ENCODE measurements around the gene HPGD.

The HPGD gene

DNA sequence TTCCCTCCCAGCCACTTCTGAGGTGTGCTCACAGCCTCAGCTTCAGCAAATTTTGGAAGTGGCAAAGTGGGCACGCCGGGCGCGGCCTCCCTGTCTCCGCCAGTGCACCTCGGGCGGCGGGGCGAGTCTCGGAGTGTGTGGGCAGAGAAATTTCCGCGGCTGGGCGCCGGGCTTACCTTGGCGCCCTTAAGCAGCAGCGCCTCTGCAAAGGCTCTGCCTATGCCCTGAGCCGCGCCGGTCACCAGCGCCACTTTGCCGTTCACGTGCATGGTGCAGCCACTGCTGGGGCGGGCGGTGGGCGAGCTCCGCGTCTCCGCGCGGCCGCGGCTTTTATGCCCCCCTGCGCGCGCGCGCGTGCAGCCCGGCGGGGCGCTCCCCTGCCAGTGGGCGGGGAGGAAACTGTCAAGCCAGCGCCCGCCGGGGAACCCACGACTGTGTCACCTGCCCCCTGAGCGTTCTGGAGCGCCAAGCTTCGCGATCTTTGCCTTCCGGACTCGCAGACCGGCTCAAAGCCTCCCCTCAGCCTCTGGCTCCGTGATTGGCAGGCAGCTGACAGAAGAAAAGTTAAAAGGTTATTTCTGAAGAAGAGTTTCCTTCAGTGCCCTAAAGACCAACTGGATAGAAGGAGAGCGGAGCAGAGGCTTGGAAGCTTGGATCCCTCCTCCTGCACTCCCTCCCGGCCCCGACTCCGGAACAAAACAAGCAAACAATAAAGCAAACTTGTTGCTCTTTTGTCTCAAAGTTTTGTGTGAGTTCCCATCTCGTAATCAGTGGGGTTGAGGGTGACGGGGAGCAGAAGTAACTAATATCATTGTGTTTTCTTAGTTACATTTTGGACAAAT is at the start of gene HPGD:
Gene HPGD (minus strand): TSS at position 306 of the 842 bp plus-strand sequence. CDS start 37 bp downstream, at position 269.
- DNase-seq = no peak

DNA sequence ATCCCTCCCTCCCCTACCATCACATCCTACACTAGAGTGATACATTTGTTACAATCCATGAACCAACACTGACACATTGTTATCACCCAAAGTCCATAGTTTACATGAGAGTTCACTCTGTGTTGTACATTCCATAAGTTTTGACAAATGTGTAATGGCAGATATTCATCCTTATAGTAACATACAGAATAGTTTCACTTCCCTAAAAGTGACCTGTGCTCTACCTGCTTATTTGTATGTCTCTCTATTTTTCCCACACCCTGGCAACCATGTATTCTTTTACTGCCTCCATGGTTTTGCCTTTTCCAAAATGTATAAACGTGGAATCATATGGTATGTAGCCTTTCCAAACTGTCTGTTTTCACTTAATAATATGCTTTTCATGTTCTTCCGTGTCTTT is 42.2 kb upstream of the HPGD start:
- DNase-seq = no peak

DNA sequence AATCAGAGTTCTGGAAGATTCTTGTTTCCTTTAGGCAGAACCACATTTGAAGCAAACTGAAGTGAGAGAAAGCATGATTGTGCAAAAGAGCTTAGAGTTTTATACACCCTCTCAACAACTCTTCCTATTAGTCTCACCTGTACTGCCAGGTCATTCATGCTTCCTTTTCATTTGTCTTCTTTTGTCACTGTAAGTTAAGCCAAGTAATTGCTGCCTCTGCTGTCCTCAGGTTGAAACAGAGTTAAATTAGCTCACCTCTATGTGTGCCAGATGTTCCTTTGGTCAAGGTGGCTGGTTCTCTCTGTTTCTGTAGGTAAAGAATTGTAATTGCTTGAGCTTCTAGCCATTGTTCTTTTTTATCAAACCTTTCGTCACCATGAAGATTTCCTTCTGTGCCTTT is 41.1 kb upstream of the HPGD start:
- no peak for DNase-seq

DNA sequence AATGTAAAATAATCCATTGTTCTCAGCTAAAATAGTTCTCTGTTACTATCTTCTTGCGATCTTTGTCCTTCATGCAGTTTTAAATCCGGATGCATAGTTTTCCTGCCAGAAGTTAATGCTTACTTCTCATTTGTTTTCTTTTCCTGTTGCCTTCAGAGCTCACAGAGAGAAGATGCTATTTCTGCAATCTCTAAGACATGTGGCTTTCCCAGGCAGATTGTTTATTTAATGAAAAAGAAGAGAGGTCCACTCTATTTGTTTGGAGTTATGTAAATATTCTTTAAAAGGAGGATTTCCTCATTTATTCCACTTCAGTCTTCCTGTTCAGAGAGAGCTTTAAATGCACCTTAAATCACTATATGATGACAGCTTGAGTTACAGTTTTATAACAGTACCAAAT is 39.3 kb upstream of the HPGD start:
- DNase-seq = no peak

DNA sequence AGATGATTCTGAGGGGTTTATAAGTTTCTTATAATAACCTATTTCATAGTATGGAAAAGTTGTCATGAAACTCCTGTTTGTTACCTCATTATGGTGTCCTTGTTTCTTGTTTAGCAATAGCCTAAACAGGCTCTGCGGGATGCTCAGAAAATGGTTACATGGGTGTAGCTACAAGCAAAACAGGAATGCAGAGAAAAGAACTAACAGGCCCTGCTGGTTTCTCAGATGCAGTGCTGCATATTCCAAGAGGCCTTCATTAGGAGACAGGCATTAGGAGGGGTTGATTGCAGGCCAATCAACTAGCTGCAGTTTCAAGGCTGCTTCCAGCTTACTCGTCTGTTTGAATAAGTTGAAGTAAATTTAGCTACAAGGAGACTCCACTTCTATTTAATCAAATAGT is 37.6 kb upstream of the HPGD start:
- DNase-seq = no peak

GRCh38 chr4:174555789-174556630 is 33.7 kb upstream of the HPGD start:
- DNase-seq = no peak

- no peak for DNase-seq
Measured at GRCh38 chr4:174554231-174554728, 32.0 kb upstream of the HPGD start.

DNA sequence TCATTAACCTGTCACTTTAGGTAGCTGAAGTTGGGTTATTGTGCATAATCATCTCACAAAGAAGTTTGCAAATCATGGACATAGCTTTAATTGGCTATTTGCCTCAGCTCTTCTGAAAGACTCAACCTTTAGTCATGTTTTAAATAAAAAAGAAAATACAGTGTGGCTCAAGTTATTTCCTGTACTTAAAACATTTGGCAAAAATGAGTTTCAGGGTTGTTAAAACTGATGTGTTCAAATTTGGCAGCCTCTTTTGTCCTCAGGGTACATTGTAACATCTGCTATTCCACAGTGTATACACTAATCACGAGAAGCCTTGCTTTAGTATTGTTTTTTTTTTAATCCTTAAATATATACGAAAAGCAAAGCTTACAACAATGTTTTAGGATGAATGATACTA is 31.5 kb upstream of the HPGD start:
- no peak for DNase-seq

DNA sequence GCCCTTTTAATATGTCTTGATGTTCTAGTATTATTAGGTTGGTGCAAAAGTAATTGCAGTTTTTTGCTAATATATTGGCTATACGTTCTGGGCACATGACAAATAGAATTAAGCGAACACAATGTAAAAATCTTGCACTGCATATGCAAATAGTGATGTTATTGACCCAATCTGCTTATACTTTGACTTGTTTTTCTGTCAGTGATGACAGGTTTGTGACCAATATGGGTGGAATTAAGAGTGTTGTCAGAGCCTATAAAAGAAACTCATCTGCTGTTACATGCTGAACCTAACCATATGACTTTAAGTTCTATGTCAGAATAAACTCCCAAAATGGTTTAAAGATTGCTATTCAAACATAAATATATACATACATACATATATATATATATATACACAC is 30.7 kb upstream of the HPGD start:
- no peak for DNase-seq

GRCh38 chr4:174550541-174550940 is 28.3 kb upstream of the HPGD start:
- no peak for DNase-seq

GRCh38 chr4:174549721-174550120 is 27.4 kb upstream of the HPGD start:
- DNase-seq = no peak

GRCh38 chr4:174545268-174545667 is 23.0 kb upstream of the HPGD start:
- DNase-seq = no peak

DNA sequence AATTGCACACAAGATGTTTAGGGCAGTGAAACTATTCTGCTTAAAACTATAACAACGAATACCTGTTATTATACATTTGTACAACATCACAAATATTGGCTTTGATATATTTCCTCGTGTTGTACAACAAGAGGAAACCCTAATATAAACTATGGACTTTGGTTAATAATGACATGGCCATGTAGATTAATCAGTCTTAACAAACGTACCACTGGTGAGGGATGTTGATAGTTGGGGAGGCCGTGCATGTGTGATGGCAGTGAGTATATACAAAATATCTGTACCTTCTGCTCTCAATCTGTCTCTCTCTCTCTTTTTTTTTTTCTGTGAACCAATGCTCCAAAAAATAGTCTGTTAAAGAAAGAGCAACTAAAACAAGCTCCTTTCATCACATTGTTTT is 22.2 kb upstream of the HPGD start:
- no peak for DNase-seq

DNA sequence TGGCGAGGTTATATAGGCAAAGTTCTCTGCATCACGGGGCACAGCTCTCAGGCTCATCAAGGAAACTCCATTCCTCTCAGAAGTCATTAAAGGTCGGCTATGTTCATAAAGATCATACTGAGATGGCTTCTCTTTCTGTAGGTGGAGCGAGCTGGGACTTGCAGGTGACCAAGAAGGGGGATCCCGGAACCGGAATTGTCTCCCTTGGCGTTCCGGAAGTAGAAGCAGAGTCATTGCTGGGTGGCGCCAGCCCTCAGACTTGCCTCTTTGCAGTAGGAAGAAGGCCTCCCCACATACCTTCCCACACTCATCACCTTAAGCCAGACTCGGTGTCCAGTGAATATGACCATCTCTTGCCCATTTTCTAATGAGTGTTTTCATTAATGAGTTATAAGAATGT is 17.9 kb upstream of the HPGD start:
- no peak for DNase-seq

GRCh38 chr4:174539571-174539970 is 17.3 kb upstream of the HPGD start:
- DNase-seq = no peak

DNA sequence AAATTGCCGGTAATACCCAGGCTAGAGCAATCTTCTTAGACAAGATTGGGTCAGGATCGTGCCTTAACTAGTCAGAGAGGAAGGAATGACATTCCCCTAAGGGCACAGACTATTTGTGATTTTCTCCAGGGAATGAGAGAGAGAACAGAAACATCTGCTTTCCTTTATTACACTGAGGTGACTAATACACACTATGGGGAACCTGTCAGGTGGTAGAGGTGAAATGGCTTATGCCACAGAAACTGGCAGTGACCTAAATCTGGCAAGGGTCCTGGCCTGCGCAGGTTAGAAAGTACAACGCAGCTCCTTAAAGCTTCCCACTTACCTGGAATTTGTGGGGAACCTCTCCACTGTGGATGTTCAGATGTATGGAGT is 16.6 kb upstream of the HPGD start:
- no peak for DNase-seq

- DNase-seq = no peak
Measured at GRCh38 chr4:174538123-174538875, 16.0 kb upstream of the HPGD start.

DNA sequence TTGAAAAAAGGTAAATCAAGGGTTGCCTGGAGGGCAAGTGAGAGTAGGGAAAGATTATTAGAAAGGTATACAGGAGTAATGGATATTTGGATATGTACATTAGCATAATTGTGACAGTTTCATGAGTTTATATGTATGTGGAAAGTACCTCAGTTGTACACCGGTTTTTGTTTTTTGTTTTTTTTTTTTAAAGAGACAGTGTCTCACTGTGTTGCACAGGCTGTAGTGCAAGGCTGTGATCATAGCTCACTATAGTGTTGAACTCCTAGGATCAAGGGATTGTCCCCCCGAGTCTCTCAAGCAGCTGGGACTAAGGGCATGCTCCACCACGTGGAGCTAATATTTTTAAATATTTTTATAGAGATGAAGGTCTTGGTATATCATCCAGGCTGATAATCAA is 15.3 kb upstream of the HPGD start:
- DNase-seq = no peak

DNA sequence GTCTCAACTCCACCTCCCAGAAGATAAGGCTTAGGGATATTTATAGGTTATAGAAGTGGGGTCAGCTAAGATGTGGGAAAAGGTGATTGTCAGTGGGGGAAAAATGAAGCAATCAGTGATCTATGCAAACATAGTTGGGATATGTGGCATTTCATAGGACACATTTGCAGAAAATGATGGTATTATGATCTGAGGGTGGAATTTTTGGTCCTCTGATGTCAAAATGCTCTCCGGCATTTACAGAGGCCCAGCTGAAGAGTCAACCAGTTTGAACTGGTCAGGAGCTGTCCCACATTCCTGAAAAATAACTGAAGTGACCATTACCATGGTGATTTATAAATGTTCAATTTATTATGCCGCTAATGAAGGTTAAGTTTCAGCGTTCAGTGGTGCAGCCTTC is 12.2 kb upstream of the HPGD start:
- DNase-seq = no peak

- DNase-seq = no peak
Measured at GRCh38 chr4:174532445-174532844, 10.2 kb upstream of the HPGD start.

DNA sequence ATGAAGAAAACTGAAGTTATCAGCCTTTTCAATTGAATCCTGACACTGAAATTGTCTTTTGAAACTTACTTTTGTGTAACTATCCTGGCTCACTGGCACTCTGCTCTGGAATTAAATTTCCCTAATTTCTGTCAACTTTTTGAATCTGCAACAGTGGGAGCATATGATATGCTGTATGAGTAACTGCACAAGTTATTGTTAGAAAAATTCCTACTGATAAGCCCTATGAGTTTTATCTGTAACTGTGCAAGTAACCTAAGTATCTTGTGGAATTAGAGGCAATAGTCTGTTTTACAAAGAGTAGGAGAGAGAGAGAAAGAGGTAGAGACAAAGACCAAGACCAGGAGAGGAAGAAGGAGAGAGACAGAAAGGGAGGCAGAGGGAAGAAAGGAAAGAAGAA is 9.2 kb upstream of the HPGD start:
- no peak for DNase-seq

DNA sequence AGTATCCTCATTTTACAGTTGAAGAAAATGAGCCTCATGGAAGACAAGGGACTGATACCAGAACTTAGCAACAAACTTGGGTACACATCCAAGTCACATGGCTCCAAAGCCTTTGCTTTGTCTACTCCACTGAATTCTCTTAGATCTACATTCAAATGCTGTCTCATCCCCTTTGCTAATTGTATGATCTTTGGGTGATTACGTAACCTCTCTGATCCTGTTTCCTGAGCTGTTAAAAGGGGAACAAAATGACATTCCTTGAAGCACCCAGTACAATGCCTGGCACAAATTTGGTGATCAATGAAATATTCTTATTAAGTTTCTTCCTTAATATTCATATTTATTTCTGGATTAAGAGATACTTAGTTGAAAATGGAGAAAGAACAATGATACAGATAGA is 5.9 kb upstream of the HPGD start:
- DNase-seq = no peak

DNA sequence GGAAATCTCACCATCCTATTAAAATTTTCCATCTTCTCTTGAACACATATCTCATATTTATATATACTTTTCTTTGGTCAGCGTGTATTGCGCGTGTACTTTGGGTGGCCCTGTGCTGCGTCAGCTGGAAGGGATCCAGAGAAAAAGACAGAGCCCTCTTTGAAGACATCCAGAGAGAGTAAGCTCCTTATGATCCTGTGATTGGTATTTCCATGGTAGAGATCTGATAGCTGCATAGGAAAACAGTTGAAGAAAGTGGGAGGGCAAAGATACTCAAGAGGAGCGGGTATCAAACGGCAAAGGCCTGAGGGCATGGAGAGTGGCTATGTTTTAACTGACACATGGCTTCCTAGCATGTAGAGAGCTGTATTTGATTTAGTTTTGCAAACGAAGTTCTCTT is 4.4 kb upstream of the HPGD start:
- DNase-seq = no peak

All from KG1 (cell line).